ENCODE results near the gene PDSS1.

The PDSS1 gene

GRCh38 chr10:26739071-26739631, 41.6 kb downstream of the PDSS1 start:
- DNase-seq (no peak), ATAC-seq (peak; percentile 31)
- H3K36me3 Mint-ChIP-seq (ENCODE audit: low read depth) = peaks cover 75% of the 10 kb centered on the region
- H3K27me3 Mint-ChIP-seq = no peaks in the 10 kb centered on the region
- H3K4me1 Mint-ChIP-seq = peaks cover 36% of the 10 kb centered on the region
- no peaks in the 10 kb centered on the region for H3K9me3 Mint-ChIP-seq
- no peak overlapping the region for H3K4me3 Mint-ChIP-seq
- peak overlapping the region; percentile 82 for H3K27ac Mint-ChIP-seq

DNA sequence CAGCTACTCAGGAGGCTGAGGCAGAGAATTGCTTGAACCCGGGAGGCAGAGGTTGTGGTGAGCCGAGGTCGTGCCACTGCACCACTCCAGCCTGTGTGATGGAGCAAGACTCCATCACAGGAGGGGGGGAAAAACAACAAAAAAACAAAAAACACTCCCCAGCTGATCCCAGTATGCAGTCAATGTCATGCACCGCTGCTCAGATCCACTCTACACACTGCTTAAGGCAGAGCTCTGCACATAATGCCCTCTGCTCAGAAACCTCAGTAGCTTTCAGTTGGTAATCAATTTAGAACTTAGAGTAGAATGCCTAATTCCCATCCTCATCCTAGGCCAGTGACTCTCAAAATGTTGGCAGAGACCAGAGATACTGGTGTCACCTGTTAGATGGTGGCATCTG, 43.9 kb downstream of the PDSS1 start:
- Mint-ChIP-seq H3K36me3 (ENCODE audit: low read depth) (peaks cover 70% of the 10 kb centered on the region), H3K27ac (no peak overlapping the region), H3K4me1 (peaks cover 32% of the 10 kb centered on the region), H3K9me3 (no peaks in the 10 kb centered on the region), H3K4me3 (no peak overlapping the region), H3K27me3 (no peaks in the 10 kb centered on the region)
- ATAC-seq (no peak), DNase-seq (no peak)

GRCh38 chr10:26743091-26743490, 45.6 kb downstream of the PDSS1 start:
- DNase-seq (no peak), ATAC-seq (no peak)
- Mint-ChIP-seq H3K36me3 (ENCODE audit: low read depth) (peaks cover 73% of the 10 kb centered on the region), H3K4me1 (peaks cover 16% of the 10 kb centered on the region), H3K27ac (no peak overlapping the region), H3K4me3 (no peak overlapping the region), H3K9me3 (no peaks in the 10 kb centered on the region), H3K27me3 (no peaks in the 10 kb centered on the region)

DNA sequence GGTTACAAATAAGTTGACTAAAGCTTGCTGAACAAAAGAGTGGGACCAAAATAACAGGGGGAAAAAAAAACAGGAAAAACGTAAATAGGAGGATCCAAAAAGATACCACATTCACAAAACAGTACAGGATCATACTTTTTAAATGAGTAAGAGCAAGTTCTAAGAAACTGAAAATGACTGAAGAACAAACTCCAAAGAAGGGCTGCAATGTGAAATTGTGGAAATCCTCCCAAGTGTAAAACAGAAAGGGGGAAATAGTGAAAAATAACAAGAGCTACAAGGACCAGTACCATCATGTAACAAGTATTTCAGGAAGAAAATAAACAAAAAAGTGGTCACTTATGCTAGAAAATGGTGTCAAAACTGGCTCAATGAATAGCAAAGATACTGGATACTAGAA, 46.3 kb downstream of the PDSS1 start:
- Mint-ChIP-seq H3K27ac (peak overlapping the region; percentile 50), H3K4me3 (no peak overlapping the region), H3K36me3 (ENCODE audit: low read depth) (peaks cover 72% of the 10 kb centered on the region), H3K27me3 (no peaks in the 10 kb centered on the region), H3K9me3 (no peaks in the 10 kb centered on the region), H3K4me1 (peaks cover 8% of the 10 kb centered on the region)
- DNase-seq (no peak), ATAC-seq (no peak)

DNA sequence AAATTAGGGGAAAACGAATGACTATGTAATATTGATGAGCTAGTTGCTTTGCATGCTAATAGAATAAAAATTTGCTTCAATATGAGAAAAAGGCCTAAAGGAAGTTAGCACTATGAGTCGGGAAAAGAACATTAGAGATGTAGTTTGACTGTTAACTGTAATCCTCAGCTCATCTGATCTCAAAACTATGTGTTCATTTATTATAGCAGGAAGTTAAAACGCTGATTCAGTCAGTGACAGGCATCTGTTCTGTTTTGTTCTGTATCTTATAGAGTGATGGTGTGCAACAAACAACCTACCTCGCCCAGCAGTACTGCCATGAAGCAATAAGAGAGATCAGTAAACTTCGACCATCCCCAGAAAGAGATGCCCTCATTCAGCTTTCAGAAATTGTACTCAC, 48.6 kb downstream of the PDSS1 start:
- DNase-seq = no peak
- peak overlapping the region; percentile 23 for H3K27ac Mint-ChIP-seq
- no peaks in the 10 kb centered on the region for H3K4me1 Mint-ChIP-seq
- peaks cover 56% of the 10 kb centered on the region for H3K36me3 Mint-ChIP-seq (ENCODE audit: low read depth)
- no peak for ATAC-seq
- no peak overlapping the region for H3K4me3 Mint-ChIP-seq
- H3K9me3 Mint-ChIP-seq = no peaks in the 10 kb centered on the region
- no peaks in the 10 kb centered on the region for H3K27me3 Mint-ChIP-seq

- no peak for DNase-seq
- Mint-ChIP-seq H3K27ac (peak overlapping the region; percentile 74), H3K9me3 (no peaks in the 10 kb centered on the region), H3K27me3 (no peaks in the 10 kb centered on the region), H3K4me1 (peaks cover 5% of the 10 kb centered on the region), H3K36me3 (ENCODE audit: low read depth) (peaks cover 13% of the 10 kb centered on the region), H3K4me3 (no peak overlapping the region)
- ATAC-seq = no peak
These were observed 58.0 kb downstream of the PDSS1 start for GRCh38 chr10:26755443-26755903.

GRCh38 chr10:26759008-26759407, 61.5 kb downstream of the PDSS1 start:
- no peak for ATAC-seq
- peak overlapping the region; percentile 1 for H3K27ac Mint-ChIP-seq
- peaks cover 7% of the 10 kb centered on the region for H3K4me1 Mint-ChIP-seq
- DNase-seq = no peak
- H3K9me3 Mint-ChIP-seq = no peaks in the 10 kb centered on the region
- no peaks in the 10 kb centered on the region for H3K27me3 Mint-ChIP-seq
- peaks cover 22% of the 10 kb centered on the region for H3K36me3 Mint-ChIP-seq (ENCODE audit: low read depth)
- no peak overlapping the region for H3K4me3 Mint-ChIP-seq

DNA sequence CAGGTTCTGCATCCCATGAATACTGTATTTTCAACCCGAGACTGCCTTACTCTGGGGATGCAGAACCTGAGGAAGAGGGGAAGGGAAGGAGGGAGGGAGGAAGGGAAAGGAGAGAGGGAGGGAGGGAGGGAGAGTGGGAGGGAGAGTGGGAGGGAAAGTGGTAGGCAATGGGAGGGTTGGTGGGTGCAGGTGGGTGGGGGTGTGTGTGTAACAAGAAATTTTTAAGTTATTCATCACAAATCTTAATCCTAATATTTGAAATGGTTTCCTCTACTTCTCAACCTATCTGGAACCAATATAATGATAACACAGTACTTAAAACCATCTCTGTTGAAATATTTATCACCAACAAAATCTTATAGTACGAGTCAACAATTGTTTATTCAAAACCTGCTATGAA, 68.0 kb downstream of the PDSS1 start:
- Mint-ChIP-seq H3K4me3 (no peak overlapping the region), H3K36me3 (ENCODE audit: low read depth) (peaks cover 17% of the 10 kb centered on the region), H3K27ac (no peak overlapping the region), H3K4me1 (peaks cover 3% of the 10 kb centered on the region), H3K9me3 (no peaks in the 10 kb centered on the region), H3K27me3 (no peaks in the 10 kb centered on the region)
- no peak for ATAC-seq
- DNase-seq = no peak

DNA sequence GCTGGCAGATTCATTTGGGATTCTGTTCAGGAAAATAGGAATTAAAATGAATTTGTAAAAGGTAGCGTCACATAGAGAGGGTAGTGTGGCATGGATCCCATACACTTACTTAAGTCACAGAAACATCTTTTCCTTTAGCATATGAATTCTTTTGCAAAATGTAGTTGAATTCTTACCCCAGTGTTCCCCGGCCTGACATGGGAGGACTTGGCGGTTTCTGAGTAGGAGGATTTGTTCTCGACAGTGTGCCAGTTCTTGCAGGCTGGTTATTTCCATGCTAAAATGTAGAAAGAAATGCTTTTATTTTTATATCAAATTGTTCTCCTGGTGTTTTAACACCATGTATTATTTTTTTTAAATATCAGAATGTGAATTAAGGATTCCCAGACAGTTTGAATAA, 72.6 kb downstream of the PDSS1 start:
- DNase-seq (no peak), ATAC-seq (no peak)
- no peaks in the 10 kb centered on the region for H3K9me3 Mint-ChIP-seq
- H3K4me3 Mint-ChIP-seq = no peak overlapping the region
- no peaks in the 10 kb centered on the region for H3K27me3 Mint-ChIP-seq
- H3K36me3 Mint-ChIP-seq (ENCODE audit: low read depth) = peaks cover 5% of the 10 kb centered on the region
- H3K27ac Mint-ChIP-seq = no peak overlapping the region
- H3K4me1 Mint-ChIP-seq = peaks cover 20% of the 10 kb centered on the region

DNA sequence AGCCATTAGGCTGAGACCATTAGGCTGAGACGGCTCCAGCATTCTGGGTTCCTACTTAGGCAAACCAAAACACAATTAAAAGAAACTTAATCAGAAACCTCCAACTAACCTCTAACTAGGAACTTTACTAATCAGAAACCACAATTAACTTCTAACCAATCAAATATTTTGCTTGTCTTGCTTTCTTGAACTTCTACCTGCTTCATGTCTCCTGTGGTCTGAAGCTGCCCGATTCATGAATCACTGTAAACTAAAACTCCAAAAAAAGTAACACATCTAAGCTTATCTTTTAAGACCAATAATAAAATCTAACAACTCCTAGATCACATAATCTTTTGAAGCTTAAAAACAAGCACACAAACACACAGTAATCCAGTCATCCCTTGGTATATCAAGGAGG, 76.1 kb downstream of the PDSS1 start:
- H3K27ac Mint-ChIP-seq = no peak overlapping the region

GRCh38 chr10:26776258-26776657, 78.8 kb downstream of the PDSS1 start:
- ATAC-seq (no peak), DNase-seq (no peak)
- Mint-ChIP-seq H3K36me3 (ENCODE audit: low read depth) (no peaks in the 10 kb centered on the region), H3K4me1 (peaks cover 57% of the 10 kb centered on the region), H3K27me3 (no peaks in the 10 kb centered on the region), H3K9me3 (no peaks in the 10 kb centered on the region), H3K27ac (no peak overlapping the region), H3K4me3 (no peak overlapping the region)

More for the DNA sequence above, 76.1 kb downstream of the PDSS1 start:
- peaks cover 3% of the 10 kb centered on the region for H3K36me3 Mint-ChIP-seq (ENCODE audit: low read depth)
- no peak for ATAC-seq
- no peak for DNase-seq
- H3K9me3 Mint-ChIP-seq = no peaks in the 10 kb centered on the region
- H3K4me3 Mint-ChIP-seq = no peak overlapping the region
- H3K27me3 Mint-ChIP-seq = no peaks in the 10 kb centered on the region
- H3K4me1 Mint-ChIP-seq = peaks cover 38% of the 10 kb centered on the region

DNA sequence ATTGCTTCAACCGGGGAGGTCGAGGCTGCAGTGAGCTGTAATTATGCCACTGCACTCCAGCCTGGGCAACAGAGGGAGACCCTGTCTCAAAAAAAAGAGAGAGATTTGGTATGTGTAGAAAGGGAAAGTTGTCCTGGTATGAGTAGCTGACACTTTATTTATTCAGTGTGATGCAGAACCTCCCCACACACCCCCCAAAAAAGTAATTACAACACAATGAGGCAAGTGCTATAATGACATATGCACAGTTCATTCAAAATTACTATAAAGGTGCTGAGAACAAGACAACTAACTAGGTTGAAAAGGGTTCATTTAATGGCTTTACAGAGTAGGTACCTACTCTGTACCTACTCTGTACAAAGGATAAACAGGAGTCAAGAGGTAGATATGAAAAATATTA, 80.2 kb downstream of the PDSS1 start:
- Mint-ChIP-seq H3K9me3 (no peaks in the 10 kb centered on the region), H3K27ac (no peak overlapping the region), H3K36me3 (ENCODE audit: low read depth) (no peaks in the 10 kb centered on the region), H3K4me3 (no peak overlapping the region), H3K27me3 (no peaks in the 10 kb centered on the region), H3K4me1 (peaks cover 69% of the 10 kb centered on the region)
- DNase-seq (no peak), ATAC-seq (no peak)

- H3K27ac Mint-ChIP-seq = no peak overlapping the region
- no peak for DNase-seq
- no peak for ATAC-seq
- H3K4me1 Mint-ChIP-seq = peaks cover 74% of the 10 kb centered on the region
- no peak overlapping the region for H3K4me3 Mint-ChIP-seq
- no peaks in the 10 kb centered on the region for H3K36me3 Mint-ChIP-seq (ENCODE audit: low read depth)
- H3K27me3 Mint-ChIP-seq = no peaks in the 10 kb centered on the region
- H3K9me3 Mint-ChIP-seq = no peaks in the 10 kb centered on the region
These were observed 81.8 kb downstream of the PDSS1 start for GRCh38 chr10:26779176-26779860.

- H3K4me3 Mint-ChIP-seq = no peak overlapping the region
- no peaks in the 10 kb centered on the region for H3K27me3 Mint-ChIP-seq
- H3K9me3 Mint-ChIP-seq = no peaks in the 10 kb centered on the region
- no peaks in the 10 kb centered on the region for H3K36me3 Mint-ChIP-seq (ENCODE audit: low read depth)
- H3K27ac Mint-ChIP-seq = peak overlapping the region; percentile 85
- no peak for DNase-seq
- ATAC-seq = no peak
- H3K4me1 Mint-ChIP-seq = peaks cover 72% of the 10 kb centered on the region
These were observed 82.7 kb downstream of the PDSS1 start for GRCh38 chr10:26780106-26780792.
